Dedifferentiated amniotic fluid mesenchymal stem cell (primary cell): Measurements from ENCODE around the gene OR10H5.
"Not testable (repeated sequence)": the region's sequence is repeated elsewhere in the genome, so short reads cannot be mapped to it uniquely, and the experiment has no call there.

Source experiments
- DNase-seq: peaks from one replicate; pipeline ENCODE4 v3.0.0-alpha.2; 2016; ENCODE audit errors: extremely low spot score

The OR10H5 gene

DNA sequence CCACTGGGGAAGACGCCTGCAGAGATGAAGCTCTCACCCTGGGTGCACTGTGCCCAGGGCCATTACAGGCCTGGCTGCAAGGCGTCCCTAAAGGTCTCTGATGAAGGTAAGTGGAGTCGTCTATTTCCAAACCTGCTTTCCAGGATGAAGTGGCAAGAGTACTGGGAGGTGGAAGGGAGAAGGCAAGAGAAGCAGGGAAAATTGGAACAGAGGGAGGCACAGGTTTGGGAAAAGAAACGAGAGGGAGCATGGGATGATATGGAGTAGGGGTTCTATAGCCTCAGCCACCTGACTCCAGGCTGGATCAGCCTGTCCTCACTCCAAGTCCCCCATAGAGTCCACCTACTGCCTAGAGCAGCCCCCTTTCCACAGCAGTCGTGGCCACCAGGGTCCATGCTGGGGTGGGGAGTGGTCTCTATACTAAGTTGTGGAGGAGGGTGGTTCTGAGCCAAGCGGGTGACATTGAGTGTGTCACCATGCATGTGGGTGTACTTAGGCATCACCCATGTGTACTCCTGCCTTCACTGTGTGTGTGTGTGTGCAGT, at the start of gene OR10H5:
TSS of gene OR10H5 (plus strand) at position 51 of the 545 bp plus-strand sequence. CDS start 6,388 bp downstream, outside the sequence.
- no peak for DNase-seq

DNA sequence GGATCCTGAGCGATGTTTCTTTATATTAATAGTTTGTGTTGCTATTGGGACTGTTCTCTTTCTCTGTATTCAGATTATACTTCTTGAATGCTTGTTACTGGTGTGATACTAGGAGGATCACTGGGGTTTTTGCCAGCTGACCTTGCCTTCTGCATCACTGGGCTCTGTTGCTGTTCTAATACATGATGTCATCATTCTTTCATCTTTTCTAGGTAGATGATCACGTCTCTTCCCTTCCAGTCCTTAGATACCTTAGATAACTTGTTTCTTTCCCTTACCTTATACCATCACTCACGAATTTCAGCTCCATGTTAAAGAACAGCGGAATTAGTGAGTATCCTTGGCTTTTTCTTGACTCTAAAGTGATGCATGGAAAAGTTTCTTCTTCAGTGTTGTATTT, 49.7 kb upstream of the OR10H5 start, which contains the start of gene OR10H3:
TSS of gene OR10H3 (plus strand) at position 264 of the 400 bp plus-strand sequence. CDS start 3,408 bp downstream, outside the sequence.
- no peak for DNase-seq

- DNase-seq: no peak
Measured at GRCh38 chr19:15740785-15741184, 46.7 kb upstream of the OR10H5 start.

DNA sequence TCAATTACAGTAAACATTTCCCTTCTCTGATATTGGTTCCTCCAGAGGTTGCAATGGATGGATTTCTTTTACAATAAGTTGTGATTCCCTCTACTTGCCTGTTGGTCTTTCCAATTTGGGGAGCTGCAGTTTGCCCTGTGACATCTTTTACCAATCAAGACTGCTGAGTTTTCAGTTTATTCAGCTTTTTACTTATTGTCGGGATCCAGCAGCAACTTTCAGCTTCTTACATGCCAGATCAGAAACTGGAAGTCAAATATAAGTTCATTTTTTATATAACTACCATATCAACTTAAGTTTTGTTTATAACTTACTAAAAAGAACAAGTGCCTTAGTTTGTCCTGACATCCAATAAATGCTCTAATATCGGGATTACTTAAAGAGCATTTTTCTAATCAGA, 39.2 kb upstream of the OR10H5 start:
- DNase-seq: no peak

DNA sequence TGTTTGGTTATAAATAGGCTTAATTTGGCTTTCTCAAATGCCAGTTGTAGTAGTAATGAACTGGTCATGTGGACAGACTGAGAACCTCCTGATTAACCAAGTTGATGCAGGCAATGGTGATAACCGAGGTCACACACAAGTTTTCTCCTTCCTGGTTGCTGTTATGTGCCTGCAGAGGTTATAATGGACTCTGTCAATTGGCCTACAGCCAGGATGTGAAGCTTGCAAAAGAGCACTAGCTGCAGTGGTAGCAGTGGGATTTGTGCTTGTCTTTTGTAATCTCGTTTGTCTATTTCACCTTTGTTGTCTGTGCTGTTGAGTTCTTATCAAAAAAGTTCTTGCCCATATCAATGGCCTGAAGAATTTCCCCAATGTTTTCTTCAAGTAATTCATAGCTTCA, 29.1 kb upstream of the OR10H5 start:
- no peak for DNase-seq

- DNase-seq: no peak
Measured at GRCh38 chr19:15759962-15760565, 27.4 kb upstream of the OR10H5 start.

- DNase-seq: no peak
Measured at GRCh38 chr19:15769586-15769985, 17.9 kb upstream of the OR10H5 start.

GRCh38 chr19:15774159-15774558, 13.3 kb upstream of the OR10H5 start:
- DNase-seq: not testable (repeated sequence)

DNA sequence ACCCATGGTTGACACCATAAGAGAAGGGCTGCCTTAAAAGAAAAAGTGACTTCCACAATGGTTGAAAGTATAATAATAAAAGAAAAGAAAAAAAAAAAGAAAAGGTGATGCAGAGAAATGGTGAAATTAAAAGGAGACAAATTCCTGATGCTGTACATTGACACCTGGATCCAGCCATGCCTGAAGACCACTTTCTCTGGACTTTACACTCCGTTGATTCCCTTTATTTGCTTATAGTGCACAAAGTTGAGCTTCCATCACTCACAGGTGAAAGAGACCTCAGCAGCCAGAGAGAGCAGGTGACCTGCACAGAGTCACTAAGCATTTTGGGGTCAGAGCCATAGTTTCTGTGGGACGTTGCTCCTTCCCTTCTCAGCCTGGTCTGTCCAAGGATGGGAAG, 12.2 kb upstream of the OR10H5 start:
- DNase-seq: no peak

GRCh38 chr19:15776264-15776663, 11.2 kb upstream of the OR10H5 start:
- DNase-seq: no peak

- DNase-seq: no peak
Measured at GRCh38 chr19:15776991-15777970, 10.2 kb upstream of the OR10H5 start.

DNA sequence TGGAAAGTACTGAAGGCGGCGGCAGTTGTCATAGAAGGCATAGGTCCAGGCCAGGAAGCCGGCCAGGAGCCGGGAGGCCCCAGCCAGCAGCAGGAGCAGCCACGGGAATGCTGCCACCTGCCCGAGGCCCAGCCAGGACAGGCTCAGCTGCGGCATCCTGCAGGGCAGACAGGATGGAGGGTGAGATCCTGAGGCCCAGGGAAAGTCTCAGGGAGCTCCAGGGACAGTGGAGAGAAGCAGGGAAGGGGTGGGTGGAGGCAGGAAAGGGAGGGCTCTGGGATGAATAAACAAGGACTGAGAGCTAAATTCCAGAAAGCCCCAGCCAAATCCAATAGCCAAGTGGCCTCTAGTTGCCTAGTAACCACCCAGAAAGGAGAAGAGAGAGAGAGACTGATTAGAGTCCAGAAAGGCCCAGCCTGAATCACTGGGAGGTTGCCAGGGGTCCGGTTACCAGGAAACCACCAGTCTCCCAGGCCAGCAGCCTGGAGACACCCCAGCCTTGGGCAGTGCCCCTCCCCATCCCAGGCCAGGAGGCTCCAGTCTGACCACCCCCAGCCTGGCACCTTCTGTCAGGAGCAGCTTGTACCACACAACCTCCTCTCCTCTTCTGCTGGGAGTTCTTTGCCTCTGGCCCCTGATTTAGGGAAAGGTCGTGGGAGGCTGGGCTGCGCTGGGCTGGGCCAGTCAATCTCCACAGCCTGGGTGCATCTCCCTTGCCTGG, 7.5 kb upstream of the OR10H5 start:
- DNase-seq: peak; percentile 51

DNA sequence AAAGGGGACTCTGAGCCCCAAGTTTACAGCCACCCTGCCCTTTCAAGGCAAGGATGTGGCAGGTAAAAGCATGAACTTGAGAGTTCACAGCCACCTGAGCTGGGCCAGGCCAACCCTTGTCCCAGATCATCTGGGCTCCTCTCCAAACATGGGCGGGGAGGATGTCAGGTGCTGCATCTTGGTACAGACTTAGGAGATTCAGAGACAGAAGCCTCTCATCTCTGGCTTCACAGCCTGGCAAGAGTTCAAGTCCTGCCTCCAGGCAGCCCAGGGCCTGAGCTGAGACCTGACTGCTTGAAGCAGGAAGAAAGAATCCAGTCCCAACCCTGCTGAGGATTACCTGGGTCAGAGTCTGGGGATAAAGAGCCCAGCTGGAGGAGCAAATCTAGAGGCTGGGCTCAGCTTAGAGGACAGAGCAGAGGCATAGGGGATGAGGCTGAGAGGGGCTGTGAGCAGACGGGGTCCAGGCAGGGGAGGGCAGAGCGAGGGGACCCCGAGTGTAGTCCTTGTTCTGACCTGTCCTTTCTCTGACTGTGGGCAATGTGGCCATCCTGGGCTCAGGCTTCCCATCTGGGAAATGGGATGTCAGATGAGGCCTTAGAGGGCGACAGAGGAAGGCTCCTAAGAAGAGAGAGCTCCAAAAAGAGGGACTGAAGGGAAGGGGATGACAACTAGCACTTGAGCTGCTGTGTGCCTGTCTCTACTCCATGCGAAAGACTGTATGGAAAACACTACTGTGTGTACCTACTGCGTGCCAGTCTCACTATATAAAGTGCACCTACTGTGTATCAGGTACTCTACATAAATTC, 6.6 kb upstream of the OR10H5 start:
- DNase-seq: no peak

- no peak for DNase-seq
Measured at GRCh38 chr19:15781661-15782060, 5.8 kb upstream of the OR10H5 start.

GRCh38 chr19:15782211-15782610, 5.2 kb upstream of the OR10H5 start:
- DNase-seq: no peak

- not testable (repeated sequence) for DNase-seq
Measured at GRCh38 chr19:15782896-15783295, 4.6 kb upstream of the OR10H5 start.

GRCh38 chr19:15788594-15789270, 1.3 kb downstream of the OR10H5 start:
- DNase-seq: no peak

GRCh38 chr19:15790096-15790495, 2.6 kb downstream of the OR10H5 start:
- DNase-seq: no peak

- DNase-seq: not testable (repeated sequence)
Measured at GRCh38 chr19:15794279-15794678, 6.8 kb downstream of the OR10H5 start.

GRCh38 chr19:15810335-15810734, 22.9 kb downstream of the OR10H5 start:
- no peak for DNase-seq
